ENCODE measurements around the gene UBE2I.
A peak's percentile ranks its signal among the peaks of the same experiment; 100 is the strongest.

The UBE2I gene

GRCh38 chr16:1345651-1346421 is 36.4 kb downstream of the UBE2I start:
- no peak for DNase-seq

GRCh38 chr16:1346422-1347285 is 37.2 kb downstream of the UBE2I start:
- no peak for DNase-seq

DNA sequence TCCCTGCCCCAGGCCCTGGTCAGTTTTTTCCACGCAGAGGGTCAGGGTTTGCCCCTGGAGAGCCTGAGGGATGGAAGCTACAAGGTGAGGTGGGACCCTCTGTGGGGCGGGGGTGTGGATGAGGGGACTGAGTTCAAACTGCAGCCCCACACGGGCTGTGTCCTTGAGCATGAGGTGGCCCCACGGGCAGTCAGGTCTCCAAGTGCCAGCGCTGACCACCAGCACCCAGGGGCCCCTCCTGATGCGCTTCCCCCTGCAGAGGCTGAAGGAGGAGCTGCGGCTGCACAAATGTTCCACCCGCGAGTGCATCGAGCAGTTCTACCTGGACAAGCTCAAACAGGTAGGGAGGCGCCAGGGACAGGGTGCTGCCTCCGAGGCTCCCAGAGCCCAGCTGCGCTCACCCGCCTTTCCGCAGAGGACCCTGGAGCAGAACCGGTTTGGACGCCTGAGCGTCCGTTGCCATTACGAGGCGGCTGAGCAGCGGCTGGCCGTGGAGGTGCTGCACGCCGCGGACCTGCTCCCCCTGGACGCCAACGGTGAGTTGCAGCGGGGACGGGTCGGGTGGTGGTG is 37.9 kb downstream of the UBE2I start:
- no peak for DNase-seq

DNA sequence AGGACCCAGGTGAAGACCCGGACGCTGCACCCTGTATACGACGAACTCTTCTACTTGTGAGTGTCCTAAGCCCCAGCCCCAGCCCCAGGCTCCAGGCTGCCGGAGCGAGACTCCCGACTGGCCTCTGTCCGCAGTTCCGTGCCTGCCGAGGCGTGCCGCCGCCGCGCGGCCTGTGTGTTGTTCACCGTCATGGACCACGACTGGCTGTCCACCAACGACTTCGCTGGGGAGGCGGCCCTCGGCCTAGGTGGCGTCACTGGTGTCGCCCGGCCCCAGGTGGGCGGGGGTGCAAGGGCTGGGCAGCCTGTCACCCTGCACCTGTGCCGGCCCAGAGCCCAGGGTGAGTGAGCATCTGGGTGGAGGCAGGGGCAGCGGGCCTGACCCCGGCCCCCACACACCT is 38.5 kb downstream of the UBE2I start:
- no peak for DNase-seq

GRCh38 chr16:1348441-1348840 is 39.0 kb downstream of the UBE2I start:
- DNase-seq = no peak

- DNase-seq = no peak
Observed at GRCh38 chr16:1348926-1349325, 39.5 kb downstream of the UBE2I start.

- no peak for DNase-seq
Observed at GRCh38 chr16:1349351-1349750, 39.9 kb downstream of the UBE2I start.

GRCh38 chr16:1349951-1350350 is 40.5 kb downstream of the UBE2I start:
- no peak for DNase-seq

DNA sequence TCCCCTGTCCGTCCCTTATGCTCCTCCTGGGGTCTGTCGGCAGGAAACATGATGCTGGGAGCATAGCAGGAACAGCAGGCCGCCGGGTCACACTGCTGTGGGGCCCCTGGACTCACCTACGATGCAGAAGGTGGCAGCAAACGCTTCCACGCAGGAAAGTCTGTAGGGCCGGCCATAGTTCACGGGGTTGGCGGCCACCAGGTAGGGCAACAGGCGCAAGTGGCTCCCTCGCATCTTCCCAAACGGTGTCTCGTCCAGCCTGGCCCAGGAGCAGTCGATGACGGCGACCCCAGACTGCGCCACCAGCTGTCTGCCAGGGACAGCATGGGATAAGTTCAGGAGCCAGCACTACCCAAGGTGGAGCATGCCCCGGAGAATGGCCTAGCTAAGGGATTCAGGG is 41.3 kb downstream of the UBE2I start:
- no peak for DNase-seq

DNA sequence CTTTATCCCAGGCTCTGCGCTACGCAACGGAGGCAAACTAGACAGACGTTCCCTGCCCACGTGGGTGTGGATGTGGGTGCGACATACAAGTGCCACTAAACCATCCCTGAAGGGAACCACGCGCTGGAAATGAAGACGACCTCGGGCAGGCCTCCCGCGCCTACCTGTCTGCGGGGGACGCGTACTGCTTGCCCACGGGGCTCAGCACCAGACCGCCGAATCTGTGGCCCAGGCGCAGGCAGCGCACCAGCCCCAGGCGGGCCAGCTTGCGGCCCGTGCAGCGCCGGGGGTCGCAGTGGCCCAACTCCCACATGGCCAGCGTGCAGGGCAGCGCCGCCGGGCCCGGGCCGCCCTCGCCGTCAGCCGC is 41.8 kb downstream of the UBE2I start:
- no peak for DNase-seq

- DNase-seq = peak; percentile 76 to 88
Observed at GRCh38 chr16:1351582-1352362, 42.3 kb downstream of the UBE2I start, which contains the start of the genes GNPTG and TSR3. TSS of gene GNPTG (plus strand) at chr16:1351931. CDS start at chr16:1351966, 35 bp downstream. TSS of gene TSR3 (minus strand) at chr16:1351878. CDS start at chr16:1351804, 74 bp downstream.

DNA sequence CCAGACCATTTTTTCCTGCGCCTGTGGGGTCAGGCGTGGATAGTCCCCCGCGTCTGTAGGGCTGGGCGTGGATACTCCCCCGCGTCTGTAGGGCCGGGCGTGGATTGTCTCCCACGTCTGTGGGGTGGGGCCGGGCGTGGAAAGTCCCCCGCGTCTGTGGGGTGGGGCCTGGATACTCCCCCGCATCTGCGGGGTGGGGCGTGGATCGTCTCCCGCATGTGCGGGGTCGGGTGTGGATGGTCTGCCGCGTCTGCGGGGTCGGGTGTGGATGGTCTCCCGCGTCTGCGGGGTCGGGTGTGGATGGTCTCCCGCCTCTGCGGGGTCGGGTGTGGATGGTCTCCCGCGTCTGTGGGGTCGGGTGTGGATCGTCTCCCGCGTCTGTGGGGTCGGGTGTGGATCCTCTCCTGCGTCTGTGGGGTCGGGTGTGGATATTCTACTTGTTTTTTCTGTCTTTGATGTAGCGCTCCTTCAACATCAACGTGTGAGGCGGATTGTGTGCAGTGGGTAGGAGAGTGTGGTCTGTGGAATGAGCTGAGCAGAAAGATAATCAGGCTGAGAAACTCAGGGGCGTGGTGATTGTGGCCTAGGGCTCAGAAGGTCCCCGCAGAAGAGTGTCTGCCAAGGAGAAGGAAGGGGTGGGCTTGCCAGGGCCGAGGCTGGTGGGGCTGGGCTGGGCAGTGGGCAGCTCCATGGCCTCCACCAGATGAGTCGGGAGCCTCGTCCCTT is 45.5 kb downstream of the UBE2I start:
- no peak for DNase-seq

- no peak for DNase-seq
Observed at GRCh38 chr16:1355591-1355990, 46.2 kb downstream of the UBE2I start.

GRCh38 chr16:1356061-1356900 is 46.8 kb downstream of the UBE2I start:
- no peak for DNase-seq

DNA sequence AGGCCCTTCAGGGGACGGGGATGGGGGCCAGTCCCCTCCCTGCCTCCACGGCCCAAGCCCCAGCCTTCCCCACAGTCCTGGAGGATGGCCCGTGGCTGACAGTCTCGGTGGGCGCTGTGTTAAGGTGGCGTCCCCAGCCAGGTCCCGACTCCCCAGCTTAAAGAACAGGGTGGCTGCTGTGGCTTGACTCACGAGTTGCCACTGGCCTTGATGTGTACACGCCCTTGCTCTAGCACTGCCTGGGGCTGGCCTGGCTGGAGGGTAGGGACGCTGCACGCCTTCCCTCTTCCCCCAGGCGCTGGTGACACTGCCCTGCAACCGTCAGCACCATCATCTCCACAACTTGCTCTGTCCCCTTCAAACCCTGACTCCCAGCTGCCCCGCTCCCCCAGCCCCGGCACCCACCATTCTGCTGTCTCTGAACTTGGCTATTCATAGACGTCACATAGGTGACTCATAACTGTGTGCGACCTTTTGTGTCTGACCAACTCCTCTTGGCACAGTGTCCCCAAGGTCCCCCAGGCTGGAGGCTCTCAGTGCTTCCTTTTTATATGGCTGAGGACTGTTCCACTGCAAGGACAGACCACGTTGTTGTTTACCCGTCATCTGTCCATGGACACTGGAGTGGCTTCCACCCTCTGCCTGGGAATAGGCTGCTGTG is 48.6 kb downstream of the UBE2I start:
- DNase-seq = no peak

DNA sequence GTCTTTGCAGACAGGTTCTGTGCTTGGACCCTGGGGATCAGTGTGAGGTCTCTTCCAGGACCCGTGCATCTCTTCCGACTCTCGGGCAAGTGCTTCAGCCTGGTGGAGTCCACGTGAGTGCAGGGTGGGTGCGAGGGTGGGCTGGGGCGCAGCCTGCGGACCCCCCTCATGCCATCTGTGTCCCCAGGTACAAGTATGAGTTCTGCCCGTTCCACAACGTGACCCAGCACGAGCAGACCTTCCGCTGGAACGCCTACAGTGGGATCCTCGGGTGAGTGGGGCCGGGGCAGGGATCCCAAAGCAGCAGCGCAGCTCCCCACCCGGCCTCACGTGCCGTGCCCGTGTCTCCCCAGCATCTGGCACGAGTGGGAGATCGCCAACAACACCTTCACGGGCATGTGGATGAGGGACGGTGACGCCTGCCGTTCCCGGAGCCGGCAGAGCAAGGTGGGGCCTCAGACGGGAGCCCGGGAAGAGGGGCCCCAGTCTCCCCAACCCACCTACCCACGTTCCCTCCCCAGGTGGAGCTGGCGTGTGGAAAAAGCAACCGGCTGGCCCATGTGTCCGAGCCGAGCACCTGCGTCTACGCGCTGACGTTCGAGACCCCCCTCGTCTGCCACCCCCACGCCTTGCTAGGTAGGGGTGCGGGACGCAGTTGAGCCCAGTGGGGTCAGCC is 52.4 kb downstream of the UBE2I start:
- DNase-seq = no peak

DNA sequence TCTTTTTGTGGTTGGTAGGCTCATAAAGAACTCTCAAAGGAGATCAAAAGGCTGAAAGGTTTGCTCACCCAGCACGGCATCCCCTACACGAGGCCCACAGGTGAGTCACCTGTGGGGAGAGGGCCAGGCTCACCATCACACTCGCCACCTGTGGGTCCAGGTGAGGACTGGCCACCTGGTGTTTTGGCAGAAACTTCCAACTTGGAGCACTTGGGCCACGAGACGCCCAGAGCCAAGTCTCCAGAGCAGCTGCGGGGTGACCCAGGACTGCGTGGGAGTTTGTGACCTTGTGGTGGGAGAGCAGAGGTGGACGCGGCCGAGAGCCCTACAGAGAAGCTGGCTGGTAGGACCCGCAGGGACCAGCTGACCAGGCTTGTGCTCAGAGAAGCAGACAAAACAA is 53.4 kb downstream of the UBE2I start:
- DNase-seq = no peak

- peak; percentile 65 to 75 for DNase-seq
Observed at GRCh38 chr16:1363501-1364041, 54.1 kb downstream of the UBE2I start.

DNA sequence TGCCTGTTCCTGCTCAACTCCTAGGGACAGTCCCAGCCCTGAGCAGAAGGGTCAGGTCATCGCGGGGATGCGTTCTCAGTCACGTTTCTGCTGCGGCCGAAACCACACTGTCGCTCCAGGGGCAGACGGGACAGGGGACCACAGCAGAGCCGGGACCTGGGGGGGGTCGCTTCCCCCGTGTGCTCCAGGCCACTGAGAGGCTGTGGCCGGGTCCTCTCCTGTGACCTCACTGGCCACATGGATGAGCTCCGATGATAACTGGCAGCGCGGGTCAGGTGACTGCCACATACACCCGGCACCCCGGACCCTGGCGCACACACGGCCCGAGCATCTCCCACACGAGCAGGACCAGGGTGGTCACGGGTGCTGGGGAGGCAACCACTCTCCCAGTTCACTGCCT is 55.1 kb downstream of the UBE2I start:
- no peak for DNase-seq
